Stimulated activated CD4-positive, alpha-beta T cell treated with anti-CD3 and anti-CD28 coated beads, Interleukin-4, amount 100 ng/mL, for 48 hours (primary cell): ENCODE data around the gene HGFAC.

Experiments used
- DNase-seq, 2 donors: peaks; one replicate each; pipeline ENCODE4 v3.0.0-alpha.2; 2020; ENCODE audit warnings: low read depth in 2 of 2

HGFAC gene

DNA sequence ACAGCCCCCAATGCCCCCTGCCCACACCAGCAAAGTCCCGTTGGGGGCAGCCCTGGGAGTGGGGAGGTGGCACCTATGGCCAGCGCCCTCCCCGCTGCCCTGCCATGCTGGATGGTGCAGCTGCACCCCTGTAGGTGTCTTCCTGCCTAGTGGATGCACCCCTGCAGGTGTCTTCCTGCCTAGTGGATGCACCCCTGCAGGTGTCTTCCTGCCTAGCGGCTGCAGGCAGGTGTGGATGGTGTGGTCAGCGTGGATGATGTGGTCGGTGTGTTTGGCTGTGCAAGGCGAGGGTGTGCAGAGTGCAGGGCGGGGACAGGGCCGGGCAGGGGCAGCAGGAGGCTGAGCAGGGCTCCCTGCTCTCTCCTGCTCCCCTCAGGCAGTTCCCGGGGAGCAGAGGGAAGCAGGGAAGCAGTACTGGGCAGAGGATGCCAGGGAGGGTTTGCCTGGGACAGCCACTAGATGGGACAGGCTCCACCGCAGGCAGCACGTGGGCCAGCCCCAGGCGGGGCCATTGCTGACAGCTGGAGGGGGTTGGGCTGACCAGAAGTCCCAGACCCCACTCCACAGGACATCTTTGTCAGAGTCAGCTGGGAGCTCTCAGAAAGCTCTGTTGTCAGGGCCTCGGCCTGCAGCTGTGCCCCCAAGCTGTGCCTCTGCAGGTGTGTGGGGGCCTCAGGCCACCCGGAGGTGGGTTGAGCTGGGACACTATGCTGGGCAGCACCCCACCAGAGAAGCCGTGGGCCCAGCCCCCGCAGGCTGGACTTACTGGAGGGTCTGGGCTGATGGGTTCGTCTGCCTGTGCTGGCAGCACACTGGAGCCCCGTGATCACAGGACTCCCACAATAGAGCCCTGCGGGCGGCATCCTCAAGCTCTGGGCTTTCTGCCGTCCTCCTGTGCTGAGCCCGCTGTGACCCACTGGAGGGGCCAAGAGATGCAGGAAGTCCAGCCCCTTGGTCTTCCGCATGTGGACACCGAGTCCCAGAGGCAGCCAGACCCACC lies 45.1 kb downstream of the HGFAC start:
- DNase-seq, result no peak

DNA sequence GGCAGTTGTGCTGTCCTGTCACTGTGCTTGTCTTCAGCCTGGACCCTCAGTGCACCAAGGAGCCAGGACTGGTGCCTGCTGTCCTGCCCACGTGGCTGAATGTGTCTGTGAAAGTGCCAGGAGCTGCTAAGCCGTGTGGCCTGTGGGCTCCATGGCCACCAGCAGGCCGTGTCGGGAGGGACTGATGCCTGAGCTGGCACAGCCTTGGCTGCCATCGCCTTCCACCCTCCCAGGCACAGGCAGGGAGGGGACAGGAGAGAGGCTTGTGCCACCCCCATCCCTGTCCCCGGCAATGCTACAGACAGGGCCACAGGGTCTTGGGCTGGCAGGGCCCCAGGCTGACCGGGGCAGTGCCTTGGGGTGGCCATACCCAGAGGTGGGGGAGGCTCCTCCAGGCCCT lies 46.1 kb downstream of the HGFAC start:
- DNase-seq, result no peak

DNA sequence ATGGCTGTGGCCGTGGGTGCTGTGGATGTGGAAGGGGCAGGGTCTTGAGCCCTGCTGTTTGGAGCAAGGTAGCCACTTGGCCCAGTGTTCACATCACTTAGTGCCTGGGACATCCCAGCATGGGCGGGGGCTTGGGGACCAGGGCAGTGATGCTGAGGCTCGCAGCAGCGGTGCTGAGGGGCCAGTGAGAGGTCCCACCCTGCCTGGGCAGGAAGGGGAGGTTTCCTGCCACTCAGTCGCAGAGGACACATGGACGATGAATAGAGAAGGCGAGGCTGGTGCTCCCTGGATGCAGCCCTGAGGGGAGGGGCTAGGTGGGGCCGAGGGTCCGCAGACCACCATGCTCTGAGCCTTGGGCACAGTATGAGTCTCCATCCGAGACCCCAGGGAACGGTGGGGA lies 47.1 kb downstream of the HGFAC start:
- no peak for DNase-seq

DNA sequence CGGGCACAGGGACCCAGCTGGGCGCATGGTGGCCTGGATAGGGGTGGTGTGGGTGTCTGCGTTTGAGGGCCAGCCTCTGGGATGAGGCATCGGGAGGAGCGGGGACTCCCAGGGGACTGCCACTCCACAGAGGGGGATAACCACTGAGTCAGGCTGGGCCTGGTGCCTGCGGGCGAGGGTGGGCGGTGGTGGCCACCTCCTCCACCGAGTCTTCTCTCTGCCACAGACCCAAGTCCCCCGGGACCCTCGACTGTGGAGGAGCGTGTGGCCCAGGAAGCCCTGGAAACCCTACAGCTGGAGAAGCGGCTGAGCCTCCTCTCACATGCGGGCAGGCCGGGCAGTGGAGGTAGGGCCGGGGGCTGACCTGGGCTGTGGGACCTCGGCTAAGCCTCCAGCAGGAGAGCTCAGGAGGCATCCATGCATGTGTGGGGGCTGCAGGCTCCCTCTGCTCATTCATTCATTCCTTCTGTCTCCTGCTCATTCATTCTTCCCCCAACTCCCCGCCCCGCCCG lies 47.7 kb downstream of the HGFAC start:
- no peak for DNase-seq

DNA sequence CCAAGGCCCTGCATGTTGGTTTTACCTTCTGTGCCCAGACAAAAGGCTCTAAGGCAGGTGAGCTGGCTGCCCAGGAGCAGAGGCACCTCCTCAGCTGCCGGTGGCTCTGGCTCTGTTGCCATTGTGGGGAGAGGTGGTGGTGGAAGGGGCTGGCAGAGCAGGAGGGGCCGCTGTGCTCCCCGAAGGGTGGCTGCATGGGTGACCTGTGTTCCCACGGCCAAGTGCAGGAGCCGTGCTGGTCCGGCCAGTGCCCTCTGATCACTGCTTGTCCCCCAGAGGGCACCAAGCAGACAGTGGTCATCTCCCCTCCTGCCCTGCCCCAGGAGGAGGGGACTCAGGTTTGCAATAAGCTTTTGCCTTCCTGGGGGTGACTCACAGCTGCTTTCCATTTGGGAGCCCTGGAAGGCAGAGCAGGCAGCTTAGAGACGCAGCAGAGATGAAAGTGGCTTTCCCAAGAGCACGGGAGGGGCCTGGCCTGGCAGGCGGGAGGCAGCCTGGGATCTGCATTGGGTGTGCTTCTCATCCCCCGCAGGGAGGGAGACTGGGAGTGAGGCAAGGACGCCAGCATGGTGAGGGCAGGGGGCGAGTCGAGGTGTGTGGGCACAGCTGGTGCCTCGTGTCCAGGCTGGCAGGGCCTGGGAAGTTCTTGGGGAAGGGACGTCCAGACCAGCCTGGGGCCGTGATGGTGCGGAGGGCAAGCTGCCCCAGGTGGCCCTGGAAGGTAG lies 50.1 kb downstream of the HGFAC start:
- DNase-seq, result no peak

DNA sequence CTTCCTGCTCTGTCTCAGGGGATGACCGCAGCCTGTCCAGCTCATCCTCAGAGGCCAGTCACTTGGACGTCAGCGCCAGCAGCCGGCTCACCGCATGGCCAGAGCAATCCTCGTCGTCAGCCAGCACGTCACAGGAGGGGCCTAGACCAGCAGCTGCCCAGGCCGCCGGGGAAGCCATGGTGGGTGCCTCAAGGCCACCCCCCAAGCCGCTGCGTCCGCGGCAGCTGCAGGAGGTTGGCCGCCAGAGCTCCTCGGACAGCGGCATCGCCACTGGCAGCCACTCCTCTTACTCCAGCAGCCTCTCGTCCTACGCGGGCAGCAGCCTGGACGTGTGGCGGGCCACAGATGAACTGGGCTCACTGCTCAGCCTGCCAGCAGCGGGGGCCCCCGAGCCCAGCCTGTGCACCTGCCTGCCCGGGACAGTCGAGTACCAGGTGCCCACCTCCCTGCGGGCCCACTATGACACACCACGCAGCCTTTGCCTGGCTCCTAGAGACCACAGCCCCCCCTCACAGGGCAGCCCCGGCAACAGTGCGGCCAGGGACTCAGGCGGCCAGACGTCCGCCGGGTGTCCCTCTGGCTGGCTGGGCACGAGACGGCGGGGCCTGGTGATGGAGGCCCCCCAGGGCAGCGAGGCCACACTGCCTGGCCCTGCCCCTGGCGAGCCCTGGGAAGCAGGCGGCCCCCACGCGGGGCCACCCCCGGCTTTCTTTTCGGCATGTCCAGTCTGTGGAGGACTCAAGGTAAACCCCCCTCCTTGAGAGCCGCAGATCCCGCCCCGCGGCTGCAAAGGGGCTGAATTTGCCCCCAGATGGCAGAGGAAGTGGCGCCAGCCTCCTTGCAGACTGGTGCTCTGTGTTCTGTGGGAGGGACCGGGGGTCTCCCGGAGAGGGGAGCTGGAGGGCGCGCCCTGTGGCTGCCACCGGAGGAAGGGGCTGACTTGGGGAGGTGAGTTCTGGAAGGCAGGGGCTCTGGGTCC lies 51.3 kb downstream of the HGFAC start:
- no peak for DNase-seq

DNA sequence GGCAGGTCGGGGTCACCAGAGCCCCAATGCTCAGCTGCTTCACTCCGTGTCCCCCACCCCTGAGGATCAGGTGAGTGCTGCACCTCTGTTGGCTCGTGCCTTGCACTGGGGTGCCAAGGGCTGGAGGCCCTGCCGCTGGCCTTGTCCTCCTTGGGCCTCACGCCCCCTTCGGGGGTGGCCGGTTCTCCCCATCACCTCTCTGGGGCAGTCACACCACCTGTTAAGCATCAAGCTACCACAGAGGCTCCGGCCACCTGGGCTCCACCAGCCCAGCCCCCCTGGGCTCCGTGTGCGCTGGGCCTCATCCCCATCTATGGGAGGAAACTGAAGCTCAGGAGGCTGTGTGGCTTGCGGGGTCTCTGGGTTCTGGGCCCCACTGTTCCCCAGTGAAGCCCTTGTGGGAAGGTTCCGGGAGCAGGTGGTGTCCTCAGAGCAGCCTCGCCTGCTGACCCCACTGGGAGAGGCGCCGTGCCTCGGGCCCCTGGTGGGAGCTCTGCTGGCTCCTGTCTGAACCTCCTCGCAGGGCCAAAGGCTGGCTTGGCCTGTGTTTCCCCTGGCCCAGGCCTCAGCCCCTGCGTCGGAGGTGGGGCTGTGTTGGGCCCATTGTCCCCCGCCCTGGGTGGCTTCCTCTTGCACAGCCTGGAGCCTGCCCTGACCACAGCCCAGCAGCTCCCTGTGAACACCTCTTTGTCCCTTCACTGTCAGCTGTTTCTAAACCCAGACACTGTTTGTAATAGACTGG lies 52.1 kb downstream of the HGFAC start:
- DNase-seq, result no peak

DNA sequence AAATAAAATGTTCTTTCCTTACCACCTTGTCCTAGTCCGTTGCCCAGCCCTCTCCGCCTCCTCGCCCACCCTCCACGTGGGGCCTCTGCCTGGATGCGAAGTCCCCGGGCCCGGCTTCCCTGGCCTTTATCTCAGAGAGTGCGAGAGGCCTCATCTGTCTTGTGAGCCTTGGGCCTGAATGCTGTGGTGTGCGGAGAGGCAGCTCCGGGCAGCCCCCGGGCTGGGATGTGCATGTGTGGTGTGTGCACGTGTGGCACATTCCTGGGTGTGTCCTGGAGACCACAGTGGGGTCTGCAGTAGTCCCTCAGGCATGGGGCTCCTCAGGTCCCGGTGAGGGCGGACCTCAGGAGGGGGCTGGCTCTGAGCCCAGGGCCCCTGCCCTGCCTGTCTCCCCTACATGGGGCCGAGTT lies 52.7 kb downstream of the HGFAC start:
- no peak for DNase-seq

DNA sequence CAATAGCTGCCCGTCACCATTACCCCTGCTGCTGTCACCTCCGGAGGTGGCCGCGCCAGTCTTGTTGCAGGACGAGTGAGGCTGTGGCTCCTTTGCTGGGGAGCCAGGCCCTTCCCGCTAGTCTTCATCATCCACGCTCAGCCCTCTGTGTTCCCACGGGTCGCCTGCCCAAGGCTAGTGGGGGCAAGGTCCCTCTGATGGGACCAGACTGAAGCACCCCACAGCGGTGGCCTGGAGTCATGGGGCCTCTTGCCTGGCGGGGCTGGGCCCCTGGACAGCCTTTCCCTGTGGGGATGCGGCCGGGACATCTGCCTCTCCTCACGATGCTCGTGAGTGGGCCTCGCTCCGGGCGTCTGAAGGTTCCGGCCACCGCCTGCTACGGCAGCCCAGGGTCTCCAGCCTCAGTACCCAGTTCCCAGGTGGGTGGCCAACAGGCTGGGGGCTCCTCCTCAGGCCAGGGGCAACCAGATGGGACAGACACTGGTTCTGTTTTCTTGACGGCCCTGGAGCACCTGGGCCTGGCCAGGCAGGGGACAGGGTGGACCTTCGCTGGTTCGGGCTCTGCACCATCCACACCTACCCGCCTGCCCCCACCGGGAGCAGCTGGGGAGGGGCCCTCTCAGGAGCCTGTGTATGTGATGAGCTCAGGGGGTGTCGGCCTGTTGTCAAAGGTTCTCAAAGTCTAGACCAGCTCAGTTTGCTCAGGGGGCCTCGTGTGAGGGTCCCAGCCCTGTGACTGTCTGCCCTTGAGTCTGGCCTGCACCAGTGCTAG lies 53.6 kb downstream of the HGFAC start:
- DNase-seq, result no peak

DNA sequence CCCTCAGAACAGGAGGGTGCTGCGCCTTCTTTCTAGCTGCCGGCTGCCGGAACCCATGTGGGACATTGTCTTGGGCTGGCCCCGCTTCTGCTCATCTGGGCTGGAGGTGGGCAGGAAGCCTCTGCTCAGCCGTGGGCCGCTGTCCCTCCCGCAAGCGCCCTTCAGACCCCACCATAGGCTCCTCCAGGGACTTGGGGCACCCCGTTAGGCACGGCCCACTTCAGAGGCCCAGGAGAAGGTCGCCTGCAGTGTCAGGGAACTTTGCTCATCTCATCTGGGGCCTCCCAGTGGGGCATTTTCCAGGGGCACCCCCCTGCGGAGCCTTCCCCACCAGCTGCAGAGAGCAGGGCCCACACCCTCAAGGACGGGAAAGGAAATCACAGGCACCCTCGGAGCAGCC lies 54.3 kb downstream of the HGFAC start:
- DNase-seq, result no peak

DNA sequence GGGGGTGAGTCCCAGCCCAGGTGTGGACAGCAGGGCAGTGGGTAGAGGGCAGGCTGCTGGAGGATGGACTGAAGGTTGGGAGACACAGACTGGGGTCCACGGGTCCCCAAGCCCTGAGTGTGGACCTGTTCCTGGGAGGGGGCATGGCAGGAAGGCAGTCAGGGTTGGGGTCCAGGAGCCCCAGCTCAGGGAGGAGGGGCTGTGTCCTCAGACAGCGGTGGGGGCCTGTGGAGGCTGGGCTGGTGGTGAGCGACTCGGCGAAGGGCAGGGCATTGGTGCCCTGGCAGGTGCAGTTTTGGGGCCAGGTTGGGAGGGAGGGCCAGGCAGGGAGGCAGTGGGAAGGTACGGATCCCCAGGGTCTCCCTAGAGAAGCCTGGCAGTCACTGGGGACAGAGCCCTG lies 55.3 kb downstream of the HGFAC start:
- DNase-seq, result no peak

DNA sequence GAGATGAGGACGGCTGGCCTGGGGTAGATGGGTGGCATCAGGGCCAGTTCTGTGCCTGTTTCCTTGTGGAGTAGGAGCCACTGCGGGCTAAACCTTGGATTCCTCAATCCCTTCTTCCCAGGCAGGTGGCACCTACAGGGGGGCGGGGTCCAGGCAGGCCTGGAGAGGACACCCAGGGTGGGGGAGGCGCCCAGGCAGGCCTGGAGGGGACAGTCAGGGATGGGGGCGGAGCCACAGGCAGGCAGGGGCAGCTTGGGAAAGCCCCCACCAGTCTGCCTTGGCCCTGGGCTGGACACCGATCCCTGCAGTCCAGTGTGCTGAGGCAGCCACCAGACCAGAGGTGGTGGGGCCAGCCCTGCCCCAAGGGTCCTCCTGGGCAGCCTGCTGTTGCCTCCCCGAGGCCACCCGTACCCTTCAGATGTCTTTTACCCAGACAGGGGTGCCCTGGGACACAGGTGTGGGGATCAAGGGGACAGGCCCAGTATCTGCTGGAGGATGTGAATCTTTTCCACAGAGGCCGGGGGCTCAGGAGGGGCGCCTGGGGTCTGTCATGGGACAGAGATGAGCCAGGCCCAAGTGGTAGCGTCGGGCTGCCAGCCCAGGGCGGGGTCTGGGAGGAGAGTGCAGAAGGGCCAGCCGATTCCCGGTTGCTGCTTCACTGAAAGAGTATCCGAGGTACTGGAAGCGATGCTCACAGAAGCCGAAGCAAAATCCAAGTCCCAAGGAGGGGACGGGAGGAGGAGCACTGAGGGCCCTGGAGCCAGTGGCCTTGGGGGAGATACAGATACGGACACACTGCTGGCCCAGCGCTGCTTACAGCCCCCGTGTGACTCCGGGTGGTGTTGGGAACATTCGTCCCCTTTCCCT lies 56.0 kb downstream of the HGFAC start:
- no peak for DNase-seq

DNA sequence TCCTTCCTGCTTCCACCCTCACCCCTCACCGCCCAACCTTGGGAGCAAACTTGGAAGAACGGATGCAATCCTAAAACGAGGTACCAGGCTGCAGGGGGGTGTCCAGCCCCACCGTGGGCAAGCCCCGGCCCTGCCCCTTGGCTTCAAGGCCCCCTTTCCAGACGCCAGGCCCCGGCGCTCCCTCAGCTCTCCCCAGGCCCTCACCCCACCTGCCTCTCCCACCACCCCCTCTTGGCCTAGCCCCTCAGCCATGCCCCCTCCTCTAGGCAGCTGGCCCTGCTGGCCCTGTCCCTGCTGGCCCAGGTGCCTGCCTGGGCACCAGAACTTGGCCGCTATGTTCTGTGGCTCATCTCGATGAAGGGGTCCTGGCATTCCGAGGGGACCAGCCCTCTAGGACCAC lies 56.6 kb downstream of the HGFAC start:
- DNase-seq, result no peak
